GM12874 (cell line): Measurements from ENCODE around the gene IGSF8.

ENCODE experiments used
- TF ChIP-seq, protein P1 (sequence below): IDR thresholded peaks from 2 replicates; pipeline ENCODE4 v1.5.1; 2011; ENCODE audit warnings: low read depth, mild to moderate bottlenecking, control low read depth, low read length, moderate library complexity; ENCODE audit not compliant: insufficient read depth

The IGSF8 gene

DNA sequence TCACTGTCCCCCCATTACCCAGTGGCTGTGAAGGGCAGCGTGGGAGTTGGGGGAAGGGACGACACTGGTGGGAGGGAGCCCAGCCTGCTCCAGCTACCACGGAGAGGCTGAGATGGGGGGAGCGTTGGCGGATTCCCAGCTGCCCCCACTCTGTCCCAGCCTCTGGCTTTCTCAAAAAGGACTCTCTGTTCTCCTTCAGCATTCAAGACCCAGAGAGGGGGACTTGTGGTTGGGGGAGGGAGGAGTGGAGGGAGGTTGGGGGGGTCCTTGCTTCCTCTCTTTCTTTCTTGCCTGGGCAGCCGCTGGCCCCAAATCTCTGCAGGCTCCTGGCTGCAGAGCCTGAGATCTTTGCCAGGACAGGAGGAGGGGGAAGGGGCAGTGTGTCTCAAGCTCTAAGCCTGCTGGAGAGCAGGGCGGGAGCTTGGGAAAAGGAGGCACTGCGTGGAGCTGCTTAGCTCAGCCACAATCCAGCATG is 19.3 kb upstream of the IGSF8 start:
- TF ChIP-seq, protein P1, sequence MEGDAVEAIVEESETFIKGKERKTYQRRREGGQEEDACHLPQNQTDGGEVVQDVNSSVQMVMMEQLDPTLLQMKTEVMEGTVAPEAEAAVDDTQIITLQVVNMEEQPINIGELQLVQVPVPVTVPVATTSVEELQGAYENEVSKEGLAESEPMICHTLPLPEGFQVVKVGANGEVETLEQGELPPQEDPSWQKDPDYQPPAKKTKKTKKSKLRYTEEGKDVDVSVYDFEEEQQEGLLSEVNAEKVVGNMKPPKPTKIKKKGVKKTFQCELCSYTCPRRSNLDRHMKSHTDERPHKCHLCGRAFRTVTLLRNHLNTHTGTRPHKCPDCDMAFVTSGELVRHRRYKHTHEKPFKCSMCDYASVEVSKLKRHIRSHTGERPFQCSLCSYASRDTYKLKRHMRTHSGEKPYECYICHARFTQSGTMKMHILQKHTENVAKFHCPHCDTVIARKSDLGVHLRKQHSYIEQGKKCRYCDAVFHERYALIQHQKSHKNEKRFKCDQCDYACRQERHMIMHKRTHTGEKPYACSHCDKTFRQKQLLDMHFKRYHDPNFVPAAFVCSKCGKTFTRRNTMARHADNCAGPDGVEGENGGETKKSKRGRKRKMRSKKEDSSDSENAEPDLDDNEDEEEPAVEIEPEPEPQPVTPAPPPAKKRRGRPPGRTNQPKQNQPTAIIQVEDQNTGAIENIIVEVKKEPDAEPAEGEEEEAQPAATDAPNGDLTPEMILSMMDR = no peak

DNA sequence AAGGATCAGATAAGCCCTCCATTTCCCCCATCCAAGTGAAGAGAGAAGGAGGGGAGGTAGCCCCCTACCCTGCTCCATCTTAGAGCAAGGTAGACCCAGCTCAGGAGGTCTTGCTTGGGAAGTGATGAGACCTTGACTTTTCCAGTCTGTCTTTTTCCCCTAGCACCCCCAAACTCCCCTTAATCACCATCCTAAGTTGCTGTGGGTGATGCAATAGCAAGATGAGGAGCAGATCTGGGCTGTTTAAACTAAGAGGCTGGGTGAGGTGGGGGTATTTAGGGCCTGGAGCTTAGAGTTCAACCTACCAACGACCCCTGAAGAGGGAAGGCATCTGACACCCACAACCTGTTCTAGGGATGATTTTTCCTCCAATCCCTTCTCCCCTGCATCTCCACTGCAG is 18.9 kb upstream of the IGSF8 start:
- TF ChIP-seq, protein P1 = no peak

DNA sequence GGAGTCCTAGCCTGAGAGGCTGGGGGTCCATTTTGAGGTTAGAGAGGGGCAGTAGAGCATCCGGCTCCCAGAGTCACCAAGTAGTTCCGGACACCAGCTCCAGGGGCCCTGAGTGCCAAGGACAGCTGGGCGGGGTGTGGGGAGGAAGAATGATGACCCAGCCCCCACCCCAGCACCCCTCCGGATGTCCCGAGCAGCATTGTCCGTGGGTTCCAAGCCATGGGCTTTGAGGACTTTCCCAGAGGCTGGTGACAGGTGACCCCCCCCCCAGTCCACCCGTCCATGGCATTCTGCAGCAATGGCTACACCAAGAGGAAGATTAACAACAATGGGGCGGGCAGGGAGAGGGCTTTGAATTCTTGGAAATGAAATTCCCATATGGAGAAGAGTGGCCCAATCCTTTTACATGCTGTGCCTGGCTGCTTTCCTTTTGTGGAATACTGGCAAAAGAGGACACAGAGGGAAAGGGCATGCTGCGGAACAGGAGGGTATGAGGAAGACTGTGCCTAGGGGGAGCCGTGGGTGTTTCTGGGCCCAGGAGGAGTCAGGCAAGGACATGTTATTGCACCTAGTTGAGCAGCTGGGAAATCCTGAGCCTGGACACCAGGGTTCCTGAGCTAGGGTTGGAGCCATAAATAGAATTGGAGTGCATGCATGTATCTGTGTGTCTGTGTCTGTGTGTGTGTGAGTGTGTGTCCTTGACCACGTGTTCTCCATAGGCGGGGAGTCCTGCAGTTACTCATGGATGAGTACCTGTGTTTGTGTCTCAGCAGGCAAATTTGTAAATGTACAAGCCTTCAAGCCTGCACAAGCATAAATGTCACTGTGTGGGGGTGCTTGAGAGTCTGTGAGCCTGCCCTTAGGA is 18.1 kb upstream of the IGSF8 start:
- TF ChIP-seq, protein P1 = no peak

DNA sequence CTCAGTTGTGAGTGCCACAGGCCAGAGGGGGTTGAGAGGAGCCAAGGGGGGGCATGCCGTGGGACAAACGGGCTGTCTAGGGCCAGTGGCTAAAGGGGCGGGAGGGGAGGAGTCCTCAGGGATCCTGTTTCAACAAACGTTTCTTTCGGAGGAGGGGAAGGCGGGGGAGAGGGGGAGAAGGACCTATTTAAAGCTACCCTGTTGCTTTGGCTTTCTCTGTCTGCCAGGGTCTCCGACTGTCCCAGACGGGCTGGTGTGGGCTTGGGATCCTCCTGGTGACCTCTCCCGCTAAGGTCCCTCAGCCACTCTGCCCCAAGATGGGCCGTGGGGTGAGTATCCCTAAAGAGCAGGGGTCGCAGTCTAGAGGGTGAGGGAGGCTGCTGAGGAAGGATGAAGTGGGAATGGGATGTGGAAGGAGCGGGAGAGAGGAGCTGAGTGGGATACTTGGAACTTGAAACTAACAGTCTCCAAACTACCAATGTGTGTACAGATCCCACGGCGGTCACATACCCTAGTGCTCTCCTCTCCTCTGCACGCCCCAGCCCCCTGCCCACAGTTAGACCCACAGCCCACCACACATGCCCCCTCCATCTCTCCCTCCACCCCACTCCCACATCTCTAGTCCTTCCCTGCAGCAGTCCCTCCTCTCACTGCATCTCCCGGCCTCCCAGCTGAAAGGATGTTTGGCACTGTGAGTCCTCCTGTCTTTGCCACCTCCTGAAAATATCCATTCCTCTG is 17.3 kb upstream of the IGSF8 start, which contains the start of gene ATP1A2:
Gene ATP1A2 (plus strand): TSS at position 215 of the 738 bp plus-strand sequence. CDS start 103 bp downstream, at position 318.
- TF ChIP-seq, protein P1 = no peak

DNA sequence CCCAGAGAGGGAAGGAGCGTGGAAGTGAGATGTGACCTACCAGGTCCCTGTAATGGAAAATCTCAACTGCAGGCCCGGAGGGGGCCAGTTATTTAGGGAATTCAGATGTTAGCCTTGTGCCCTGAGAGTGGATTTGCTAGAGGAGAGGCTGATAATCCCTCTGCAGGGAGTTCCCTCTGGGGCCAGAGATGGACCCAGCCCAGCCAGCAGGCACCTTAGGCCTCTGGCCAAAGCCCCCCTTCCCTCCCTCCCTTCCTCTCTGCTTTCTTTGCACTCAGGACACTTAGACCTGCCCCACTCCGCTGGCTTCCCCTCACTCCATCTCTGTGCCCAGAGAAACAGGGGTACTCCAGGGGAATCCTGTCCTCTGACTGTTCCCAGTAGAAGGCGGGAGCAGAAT is 15.7 kb upstream of the IGSF8 start:
- TF ChIP-seq, protein P1 = no peak

DNA sequence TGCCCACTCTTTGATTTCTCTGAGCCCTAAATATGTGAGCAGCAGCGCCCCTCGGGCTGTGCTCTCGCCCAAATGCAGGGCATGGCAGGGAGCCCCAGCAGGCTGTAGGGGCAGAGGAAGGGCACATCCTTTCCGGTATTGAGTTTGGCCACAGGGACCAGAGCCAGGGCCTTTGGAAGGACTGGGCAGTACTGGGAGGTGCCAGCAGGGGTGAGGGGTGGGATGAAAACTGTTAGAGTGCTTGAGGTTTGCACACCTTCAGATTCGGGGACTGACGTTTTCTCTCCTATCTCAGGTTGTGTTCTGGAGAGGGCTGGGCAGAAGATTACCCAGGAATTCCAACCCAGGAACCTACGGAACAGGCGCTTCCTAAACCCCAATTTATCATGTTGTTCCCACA is 15.0 kb upstream of the IGSF8 start:
- TF ChIP-seq, protein P1 = no peak

DNA sequence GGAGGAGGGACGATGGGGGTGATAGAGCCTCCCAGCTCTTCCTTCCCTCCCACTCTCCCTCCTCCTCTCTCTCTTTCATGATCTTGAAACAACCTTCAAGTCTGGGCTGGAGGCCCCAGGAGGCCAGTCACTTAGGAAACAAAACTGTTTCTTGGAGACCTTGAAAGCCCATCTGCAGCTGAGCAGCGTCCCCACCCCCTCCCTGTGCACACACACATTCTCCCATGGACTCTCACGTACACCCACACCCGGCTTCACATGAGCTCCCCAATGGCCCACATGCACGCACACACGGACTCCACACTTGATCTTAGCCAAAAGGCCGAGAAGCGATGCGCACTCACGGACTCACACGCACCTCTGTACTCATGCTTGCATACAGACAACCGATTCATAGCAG is 13.9 kb upstream of the IGSF8 start:
- TF ChIP-seq, protein P1 = no peak
